ENCODE measurements around the gene COQ8B.

- TF ChIP-seq SUZ12 (IDR thresholded peaks at IDR 0.05; ENCODE audit: extremely low read depth, insufficient read depth, insufficient read length) = no peak
- TF ChIP-seq YY1 (IDR thresholded peaks at IDR 0.05; ENCODE audit: insufficient read depth, insufficient read length) = no peak
Observed at GRCh38 chr19:40688987-40689338, 27.7 kb downstream of the COQ8B start.

Measured in NT2/D1 (cell line).